Omental fat pad (tissue), 4 donors: ENCODE results near the gene MGAT1. TPM values are rescaled to one million over a fixed set of nuclear protein-coding genes. Genes with fewer than 3 reads are reported as not detected.
A peak's percentile ranks its signal among the peaks of the same experiment; 100 is the strongest.

Experiments
- ATAC-seq: fragments of 150-250 bp; one replicate; pipeline ENCODE4 v1.9.1; 2016; ENCODE audit warnings: mild to moderate bottlenecking, moderate library complexity; ENCODE audit not compliant: low FRiP score
- DNase-seq: peaks from one replicate; pipeline ENCODE4 v3.0.0-alpha.2; 2019; ENCODE audit warnings: low spot score
- CTCF ChIP-seq, 3 donors: fragments of 450-650 bp; IDR thresholded peaks; one replicate each; pipeline ENCODE4 v1.5.1; 2016 to 2017; ENCODE audit warnings: antibody characterized with exemption in 3 of 3, mild to moderate bottlenecking in 3 of 3, moderate library complexity in 2 of 3
- total RNA-seq, 4 donors: library from RNA; depleted of rRNA; stranded (reverse); fragments of >200 nt; gene quantifications; one replicate each; pipeline ENCODE4 v1.1.0, GENCODE V29; 2016

MGAT1 gene
- total RNA-seq, 4 donors from 2014 or later, result 159 to 376 (median 258) TPM

- no peak for ATAC-seq
- TF ChIP-seq CTCF (IDR thresholded peaks at IDR 0.05), result no peak
- DNase-seq, result no peak
These were observed 20.7 kb upstream of the MGAT1 start for GRCh38 chr5:180823346-180823745.

GRCh38 chr5:180821538-180821937 is 18.9 kb upstream of the MGAT1 start:
- no peak for DNase-seq
- no peak for TF ChIP-seq CTCF (IDR thresholded peaks at IDR 0.05)
- no peak for ATAC-seq

GRCh38 chr5:180820788-180821321 is 18.2 kb upstream of the MGAT1 start:
- DNase-seq (no peak), ATAC-seq (peak; percentile 5)
- no peak for TF ChIP-seq CTCF (IDR thresholded peaks at IDR 0.05)

GRCh38 chr5:180818677-180819341 is 16.2 kb upstream of the MGAT1 start:
- DNase-seq, result no peak
- TF ChIP-seq CTCF (IDR thresholded peaks at IDR 0.05), result no peak
- no peak for ATAC-seq

- peak; percentile 19 for DNase-seq
- no peak for TF ChIP-seq CTCF (IDR thresholded peaks at IDR 0.05)
- no peak for ATAC-seq
These were observed 15.5 kb upstream of the MGAT1 start for GRCh38 chr5:180817893-180818674.

GRCh38 chr5:180816608-180817534 is 14.3 kb upstream of the MGAT1 start:
- DNase-seq (peak; percentile 21), ATAC-seq (no peak)
- no peak for TF ChIP-seq CTCF (IDR thresholded peaks at IDR 0.05)
